Measurements from ENCODE around the gene SRGAP1. TPM values are rescaled to one million over a fixed set of nuclear protein-coding genes. Genes with fewer than 3 reads are reported as not detected.
A peak's percentile ranks its signal among the peaks of the same experiment; 100 is the strongest.
"Not testable (repeated sequence)": the region's sequence is repeated elsewhere in the genome, so short reads cannot be mapped to it uniquely, and the experiment has no call there.

SRGAP1 gene
- total RNA-seq, 1 donor from 2014 or later, result 14.8 TPM

GRCh38 chr12:64127811-64128210 lies 283.3 kb downstream of the SRGAP1 start:
- Mint-ChIP-seq H3K4me1 (no peaks in the 10 kb centered on the region), H3K9me3 (peaks cover 7% of the 10 kb centered on the region), H3K27ac (ENCODE audit: unreplicated experiment) (peak overlapping the region; percentile 59), H3K27me3 (ENCODE audit: low read depth) (no peaks in the 10 kb centered on the region), H3K4me3 (no peak overlapping the region), H3K36me3 (ENCODE audit: low read depth) (peaks cover 36% of the 10 kb centered on the region)
- TF ChIP-seq CTCF (conservative IDR thresholded peaks at IDR 0.05), result no peak
- DNase-seq (ENCODE audit: low read depth, low spot score), result no peak

GRCh38 chr12:64128366-64128765 lies 283.9 kb downstream of the SRGAP1 start:
- no peak for TF ChIP-seq CTCF (conservative IDR thresholded peaks at IDR 0.05)
- Mint-ChIP-seq H3K4me3 (no peak overlapping the region), H3K27me3 (ENCODE audit: low read depth) (no peaks in the 10 kb centered on the region), H3K9me3 (peaks cover 7% of the 10 kb centered on the region), H3K36me3 (ENCODE audit: low read depth) (peaks cover 41% of the 10 kb centered on the region), H3K4me1 (no peaks in the 10 kb centered on the region), H3K27ac (ENCODE audit: unreplicated experiment) (no peak overlapping the region)
- no peak for DNase-seq (ENCODE audit: low read depth, low spot score)

- not testable (repeated sequence) for H3K4me3 Mint-ChIP-seq; H3K27ac Mint-ChIP-seq (ENCODE audit: unreplicated experiment); H3K27me3 Mint-ChIP-seq (ENCODE audit: low read depth); DNase-seq (ENCODE audit: low read depth, low spot score); H3K4me1 Mint-ChIP-seq
- Mint-ChIP-seq H3K9me3 (peaks cover 11% of the 10 kb centered on the region), H3K36me3 (ENCODE audit: low read depth) (peaks cover 59% of the 10 kb centered on the region)
Measured at GRCh38 chr12:64130476-64130875, 286.0 kb downstream of the SRGAP1 start.

- peaks cover 65% of the 10 kb centered on the region for H3K36me3 Mint-ChIP-seq (ENCODE audit: low read depth)
- not testable (repeated sequence) for H3K27ac Mint-ChIP-seq (ENCODE audit: unreplicated experiment); H3K4me3 Mint-ChIP-seq; H3K27me3 Mint-ChIP-seq (ENCODE audit: low read depth); H3K4me1 Mint-ChIP-seq; DNase-seq (ENCODE audit: low read depth, low spot score)
- peaks cover 11% of the 10 kb centered on the region for H3K9me3 Mint-ChIP-seq
Measured at GRCh38 chr12:64131456-64131855, 287.0 kb downstream of the SRGAP1 start.

GRCh38 chr12:64132672-64133071 lies 288.2 kb downstream of the SRGAP1 start:
- Mint-ChIP-seq H3K9me3 (peaks cover 11% of the 10 kb centered on the region), H3K36me3 (ENCODE audit: low read depth) (peaks cover 70% of the 10 kb centered on the region)
- H3K4me3 Mint-ChIP-seq; H3K4me1 Mint-ChIP-seq; H3K27me3 Mint-ChIP-seq (ENCODE audit: low read depth); H3K27ac Mint-ChIP-seq (ENCODE audit: unreplicated experiment); DNase-seq (ENCODE audit: low read depth, low spot score): not testable (repeated sequence)

- Mint-ChIP-seq H3K9me3 (peaks cover 8% of the 10 kb centered on the region), H3K4me3 (no peak overlapping the region), H3K27me3 (ENCODE audit: low read depth) (no peaks in the 10 kb centered on the region), H3K4me1 (no peaks in the 10 kb centered on the region), H3K36me3 (ENCODE audit: low read depth) (peaks cover 47% of the 10 kb centered on the region), H3K27ac (ENCODE audit: unreplicated experiment) (no peak overlapping the region)
- TF ChIP-seq CTCF (conservative IDR thresholded peaks at IDR 0.05), result no peak
- DNase-seq (ENCODE audit: low read depth, low spot score), result no peak
Measured at GRCh38 chr12:64137117-64137516, 292.6 kb downstream of the SRGAP1 start.

GRCh38 chr12:64139021-64139420 lies 294.5 kb downstream of the SRGAP1 start:
- DNase-seq (ENCODE audit: low read depth, low spot score), result no peak
- Mint-ChIP-seq H3K9me3 (peaks cover 4% of the 10 kb centered on the region), H3K4me1 (no peaks in the 10 kb centered on the region), H3K27ac (ENCODE audit: unreplicated experiment) (no peak overlapping the region), H3K36me3 (ENCODE audit: low read depth) (peaks cover 44% of the 10 kb centered on the region), H3K27me3 (ENCODE audit: low read depth) (no peaks in the 10 kb centered on the region), H3K4me3 (no peak overlapping the region)
- TF ChIP-seq CTCF (conservative IDR thresholded peaks at IDR 0.05), result no peak
